AG04449 (cell line): ENCODE measurements around the gene MOB2.

Experiments
- CTCF ChIA-PET: fragments of 350-600 bp; formaldehyde crosslinking; extraction: SDS; loops from one replicate; lab custom pipeline; 2021; ENCODE audit warnings: antibody characterized with exemption; lab: Yijun Ruan, JAX
- POLR2A ChIA-PET: fragments of 400-600, 350-600 bp; formaldehyde crosslinking; extraction: SDS; loops from one replicate; lab custom pipeline; 2020; ENCODE audit warnings: antibody characterized with exemption, inconsistent platforms; lab: Yijun Ruan, JAX
- DNase-seq: peaks from one replicate; pipeline ENCODE4 v3.0.0-alpha.2; 2010; ENCODE audit warnings: low read depth, low spot score
- H3K4me3 ChIP-seq: 2 replicates; pipeline ENCODE4 v1.5.1; 2011; ENCODE audit warnings: low read depth, mild to moderate bottlenecking, control low read depth, low read length
- TF ChIP-seq, protein P1 (sequence below): IDR thresholded peaks from one replicate; pipeline ENCODE4 v1.5.1; 2011; ENCODE audit warnings: mild to moderate bottlenecking, moderate library complexity, low read length, control low read depth, inconsistent platforms; ENCODE audit not compliant: insufficient read depth; ENCODE audit errors: missing control alignments

The MOB2 gene

GRCh38 chr11:1456176-1456575, 30.4 kb downstream of the MOB2 start:
- ChIA-PET CTCF (interaction anchor here (1.2 kb wide), 1 partner anchor 8 kb away, joined by 3 read pairs; no protein-coding TSS in a partner anchor), POLR2A (no interaction called here)
- no peak for DNase-seq
- no peak overlapping the region for H3K4me3 ChIP-seq
- TF ChIP-seq, protein P1, sequence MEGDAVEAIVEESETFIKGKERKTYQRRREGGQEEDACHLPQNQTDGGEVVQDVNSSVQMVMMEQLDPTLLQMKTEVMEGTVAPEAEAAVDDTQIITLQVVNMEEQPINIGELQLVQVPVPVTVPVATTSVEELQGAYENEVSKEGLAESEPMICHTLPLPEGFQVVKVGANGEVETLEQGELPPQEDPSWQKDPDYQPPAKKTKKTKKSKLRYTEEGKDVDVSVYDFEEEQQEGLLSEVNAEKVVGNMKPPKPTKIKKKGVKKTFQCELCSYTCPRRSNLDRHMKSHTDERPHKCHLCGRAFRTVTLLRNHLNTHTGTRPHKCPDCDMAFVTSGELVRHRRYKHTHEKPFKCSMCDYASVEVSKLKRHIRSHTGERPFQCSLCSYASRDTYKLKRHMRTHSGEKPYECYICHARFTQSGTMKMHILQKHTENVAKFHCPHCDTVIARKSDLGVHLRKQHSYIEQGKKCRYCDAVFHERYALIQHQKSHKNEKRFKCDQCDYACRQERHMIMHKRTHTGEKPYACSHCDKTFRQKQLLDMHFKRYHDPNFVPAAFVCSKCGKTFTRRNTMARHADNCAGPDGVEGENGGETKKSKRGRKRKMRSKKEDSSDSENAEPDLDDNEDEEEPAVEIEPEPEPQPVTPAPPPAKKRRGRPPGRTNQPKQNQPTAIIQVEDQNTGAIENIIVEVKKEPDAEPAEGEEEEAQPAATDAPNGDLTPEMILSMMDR, result no peak

DNA sequence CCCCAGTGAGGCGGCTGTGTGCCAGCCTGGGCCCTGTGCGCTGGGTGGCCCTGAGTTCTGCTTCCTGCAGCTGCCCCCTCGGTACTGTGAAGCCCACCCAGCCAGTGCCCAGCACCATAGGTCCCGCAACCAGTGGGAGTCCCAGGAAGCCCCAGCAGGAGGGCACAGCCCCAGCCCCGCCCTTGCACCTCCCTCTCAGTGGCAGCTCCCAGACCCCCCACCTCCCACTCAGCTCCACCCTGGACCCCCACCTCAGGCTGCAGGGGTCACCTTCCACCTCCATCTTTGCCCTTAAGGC, 30.9 kb downstream of the MOB2 start:
- POLR2A ChIA-PET, result no interaction called here
- TF ChIP-seq, protein P1, result no peak
- CTCF ChIA-PET, result interaction anchor here (1.2 kb wide), 1 partner anchor 8 kb away, joined by 3 read pairs; no protein-coding TSS in a partner anchor

DNA sequence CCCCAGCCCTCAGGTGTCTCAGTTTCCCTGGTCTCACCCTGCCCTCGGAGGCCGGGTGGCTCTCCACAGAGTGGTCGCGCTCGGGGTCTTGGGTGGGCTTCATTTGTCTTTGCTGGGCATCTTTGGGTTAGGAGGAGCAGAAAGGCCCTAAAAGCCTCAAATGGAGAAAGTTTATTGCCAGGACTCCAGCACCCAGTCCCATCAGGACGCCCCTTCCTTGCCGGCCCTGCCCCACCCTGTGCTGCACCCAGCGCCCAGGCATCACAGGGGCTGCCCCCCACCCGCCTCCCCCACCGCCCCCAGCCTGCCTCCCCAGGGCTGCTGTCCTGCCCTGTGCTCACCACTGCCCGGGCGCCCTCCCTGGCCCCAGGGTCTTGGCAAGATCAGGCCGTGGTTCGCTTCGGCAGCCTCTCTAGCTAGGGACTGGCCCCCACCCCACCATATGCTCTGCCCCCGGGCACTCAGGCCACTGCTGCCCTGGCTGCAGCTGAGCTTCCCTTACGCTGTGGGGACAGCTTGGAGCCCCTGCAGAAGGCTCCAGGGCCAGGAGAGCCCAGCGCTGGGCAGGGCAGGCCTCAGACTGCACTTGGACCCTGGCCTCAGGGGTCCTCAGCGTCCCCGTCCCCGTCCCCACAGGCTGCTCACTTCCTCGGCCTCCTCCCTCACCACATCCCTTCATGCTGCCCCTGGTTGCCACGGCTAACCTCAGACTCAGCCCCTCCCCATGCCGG, 31.4 kb downstream of the MOB2 start:
- H3K4me3 ChIP-seq, result no peak overlapping the region
- POLR2A ChIA-PET, result no interaction called here
- TF ChIP-seq, protein P1, result no peak
- CTCF ChIA-PET, result interaction anchor here (1.2 kb wide), 1 partner anchor 9 kb away, joined by 3 read pairs; no protein-coding TSS in a partner anchor
- no peak for DNase-seq

More for the DNA sequence above, 30.9 kb downstream of the MOB2 start:
- no peak overlapping the region for H3K4me3 ChIP-seq
- no peak for DNase-seq

- POLR2A ChIA-PET, result no interaction called here
- TF ChIP-seq, protein P1, result no peak
- H3K4me3 ChIP-seq, result no peak overlapping the region
- DNase-seq, result no peak
- CTCF ChIA-PET, result no interaction called here
These were observed 32.0 kb downstream of the MOB2 start for GRCh38 chr11:1454576-1454975.

- no peak for DNase-seq
- ChIA-PET CTCF (no interaction called here), POLR2A (no interaction called here)
- TF ChIP-seq, protein P1, result peak; percentile 17
- H3K4me3 ChIP-seq, result no peak overlapping the region
These were observed 33.0 kb downstream of the MOB2 start for GRCh38 chr11:1453611-1454034.

DNA sequence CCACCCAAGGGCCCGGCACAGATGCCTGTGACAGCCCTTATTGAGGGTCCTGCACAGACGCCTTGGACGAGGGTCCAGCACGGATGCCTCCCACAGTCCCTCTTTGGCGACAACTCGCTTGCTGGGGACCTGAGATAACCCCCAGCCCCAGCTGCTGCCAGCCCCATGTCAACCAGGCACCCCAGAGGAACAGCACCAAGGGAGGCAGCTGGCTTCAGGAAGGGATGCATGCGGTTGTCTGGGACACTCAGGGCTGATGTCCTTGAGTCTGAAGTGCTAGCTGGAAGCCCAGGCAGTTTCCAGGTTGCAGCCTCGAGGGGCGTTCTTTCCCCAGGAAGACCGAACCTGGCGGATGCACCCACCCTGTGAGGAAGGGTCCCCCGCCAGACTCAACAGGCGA, 33.8 kb downstream of the MOB2 start:
- ChIA-PET CTCF (no interaction called here), POLR2A (no interaction called here)
- no peak for DNase-seq
- H3K4me3 ChIP-seq, result no peak overlapping the region
- TF ChIP-seq, protein P1, result no peak
